Liver (tissue), 9 donors: ENCODE measurements around the gene CTXN1. TPM values are rescaled to one million over a fixed set of nuclear protein-coding genes. Genes with fewer than 3 reads are reported as not detected.

ENCODE experiments used
- DNase-seq: peaks from one replicate; pipeline ENCODE4 v3.0.0-alpha.2; 2017; ENCODE audit warnings: low spot score
- H3K27ac ChIP-seq, 2 donors: one replicate each; pipeline ENCODE4 v1.7.0; 2013; ENCODE audit warnings: inconsistent platforms in 2 of 2, low read length in 2 of 2, control low read depth in 1 of 2, low read depth in 1 of 2, mild to moderate bottlenecking in 1 of 2
- H3K27me3 ChIP-seq, 4 donors: one replicate each; pipeline versions ENCODE4 v1.6.1 to v1.7.0; 2013; ENCODE audit warnings: low read length in 3 of 4, inconsistent platforms in 1 of 4, mild to moderate bottlenecking in 1 of 4, moderate library complexity in 1 of 4; ENCODE audit not compliant: control insufficient read depth in 4 of 4, insufficient read depth in 4 of 4
- H3K36me3 ChIP-seq, 4 donors: one replicate each; pipeline versions ENCODE4 v1.6.1 to v1.7.0; 2013; ENCODE audit warnings: low read length in 3 of 4, mild to moderate bottlenecking in 3 of 4, low read depth in 1 of 4, moderate library complexity in 1 of 4; ENCODE audit not compliant: control insufficient read depth in 4 of 4, insufficient read depth in 3 of 4
- H3K4me1 ChIP-seq, 4 donors: one replicate each; pipeline versions ENCODE4 v1.6.1 to v1.7.0; 2013; ENCODE audit warnings: low read length in 3 of 4, mild to moderate bottlenecking in 3 of 4, moderate library complexity in 1 of 4; ENCODE audit not compliant: control insufficient read depth in 4 of 4, insufficient read depth in 4 of 4
- H3K4me3 ChIP-seq, 3 donors: one replicate each; pipeline versions ENCODE4 v1.6.1 to v1.7.0; 2013; ENCODE audit warnings: low read length in 3 of 3, control low read depth in 1 of 3, low read depth in 1 of 3, mild to moderate bottlenecking in 1 of 3
- H3K9ac ChIP-seq, 2 donors: one replicate each; pipeline ENCODE4 v1.7.0; 2013; ENCODE audit warnings: low read length in 2 of 2, mild to moderate bottlenecking in 2 of 2, moderate library complexity in 2 of 2, control low read depth in 1 of 2, low read depth in 1 of 2
- H3K9me3 ChIP-seq, 4 donors: one replicate each; pipeline versions ENCODE4 v1.6.1 to v1.7.0; 2013; ENCODE audit warnings: low read length in 3 of 4; ENCODE audit not compliant: control insufficient read depth in 4 of 4
- ATF3 ChIP-seq: IDR thresholded peaks from 2 replicates; pipeline ENCODE4 v1.6.1; 2016; ENCODE audit warnings: antibody characterized with exemption
- CTCF ChIP-seq: fragments of 150-350 bp; IDR thresholded peaks from 2 replicates; pipeline ENCODE4 v1.5.1; 2017; ENCODE audit warnings: improper control_type of control experiment, low read depth, low read length; ENCODE audit not compliant: missing input control
- EGR1 ChIP-seq, 2 donors: IDR thresholded peaks; 2 replicates each; pipeline ENCODE4 v1.6.1; 2016 to 2018; ENCODE audit warnings: antibody characterized with exemption in 2 of 2, low read depth in 2 of 2
- FOXA1 ChIP-seq: IDR thresholded peaks from 2 replicates; pipeline ENCODE4 v1.6.1; 2016; ENCODE audit warnings: antibody characterized with exemption
- FOXA2 ChIP-seq: IDR thresholded peaks from 2 replicates; pipeline ENCODE4 v1.6.1; 2016; ENCODE audit warnings: antibody characterized with exemption
- GABPA ChIP-seq, 2 donors: IDR thresholded peaks in 1 of 2; conservative IDR thresholded peaks in 1 of 2; 2 replicates each; pipeline ENCODE4 v1.6.1; 2016; ENCODE audit warnings: antibody characterized with exemption in 2 of 2, mild to moderate bottlenecking in 1 of 2, moderate library complexity in 1 of 2
- HNF4A ChIP-seq, 2 donors: conservative IDR thresholded peaks; 2 replicates each; pipeline ENCODE4 v1.6.1; 2016; ENCODE audit warnings: antibody characterized with exemption in 2 of 2, mild to moderate bottlenecking in 2 of 2
- HNF4G ChIP-seq: IDR thresholded peaks from 2 replicates; pipeline ENCODE4 v1.6.1; 2016; ENCODE audit warnings: antibody characterized with exemption
- MAX ChIP-seq: IDR thresholded peaks from 2 replicates; pipeline ENCODE4 v1.6.1; 2016; ENCODE audit warnings: antibody characterized with exemption
- NR2F2 ChIP-seq: IDR thresholded peaks from 2 replicates; pipeline ENCODE4 v1.6.1; 2016; ENCODE audit warnings: antibody characterized with exemption
- RAD21 ChIP-seq, 2 donors: IDR thresholded peaks; 2 replicates each; pipeline ENCODE4 v1.6.1; 2016; ENCODE audit warnings: antibody characterized with exemption in 2 of 2, mild to moderate bottlenecking in 2 of 2
- REST ChIP-seq: IDR thresholded peaks from 2 replicates; pipeline ENCODE4 v1.6.1; 2016; ENCODE audit warnings: antibody characterized with exemption, mild to moderate bottlenecking
- RXRA ChIP-seq, 2 donors: IDR thresholded peaks; 2 replicates each; pipeline ENCODE4 v1.6.1; 2017 to 2018; ENCODE audit warnings: antibody characterized with exemption in 2 of 2, mild to moderate bottlenecking in 1 of 2
- SP1 ChIP-seq: IDR thresholded peaks from 2 replicates; pipeline ENCODE4 v1.6.1; 2018; ENCODE audit warnings: antibody characterized with exemption, mild to moderate bottlenecking
- TAF1 ChIP-seq: conservative IDR thresholded peaks from 2 replicates; pipeline ENCODE4 v1.6.1; 2016; ENCODE audit warnings: antibody characterized with exemption, mild to moderate bottlenecking
- ZBTB33 ChIP-seq: IDR thresholded peaks from 2 replicates; pipeline ENCODE4 v1.6.1; 2016; ENCODE audit warnings: antibody characterized with exemption
- WGBS: extraction: QIAGEN DNeasy Blood & Tissue Kit; methylation state at CpG from one replicate; pipeline ENCODE4 v1.1.7; 2013; 5-methylcytosine and 5-hydroxymethylcytosine counted together
- polyA plus RNA-seq, 2 donors: library from polyadenylated mRNA; stranded (reverse) in 1 of 2; unstranded in 1 of 2; fragments of 200-250 nt in 1 of 2; fragments of >200 nt in 1 of 2; fragmentation: Nextera tagmentation in 1 of 2; extraction: Ambion mirVana in 1 of 2; gene quantifications; one replicate each; pipeline versions ENCODE4 v1.2.1 to v1.2.3, GENCODE V29; 2013 to 2015
- total RNA-seq, 2 donors: library from RNA; depleted of rRNA; stranded (reverse); fragments of >200 nt; gene quantifications; one replicate each; pipeline ENCODE4 v1.2.3, GENCODE V29; 2014
- donor health status: healthy.
- donor health status: healthy.
- donor health status: healthy.
- donor health status: healthy.
- donor health status: healthy.

CTXN1 gene
- total and polyA plus RNA-seq, 4 donors = 0.07 to 0.14 (median 0.08) TPM; not detected in 1

GRCh38 chr19:7923295-7924191 lies 2.4 kb downstream of the CTXN1 start:
- DNase-seq = no peak
- Histone ChIP-seq H3K4me1 (peaks cover 16 to 36% (median 25%) of the 10 kb centered on the region in 4 donors), H3K27me3 (no peaks in the 10 kb centered on the region), H3K4me3 (no peak overlapping the region), H3K9me3 (no peaks in the 10 kb centered on the region), H3K36me3 (peaks cover 0 to 12% (median 5%) of the 10 kb centered on the region in 4 donors), H3K27ac (no peak overlapping the region), H3K9ac (no peak overlapping the region)
- TF ChIP-seq RAD21 (IDR thresholded peaks at IDR 0.05) = no peak
- no peak for TF ChIP-seq FOXA1
- TF ChIP-seq GABPA (IDR thresholded peaks at IDR 0.05 in 1 of 2, conservative IDR thresholded peaks at IDR 0.05 in 1 of 2) = no peak
- no peak for TF ChIP-seq RXRA (IDR thresholded peaks at IDR 0.05)
- TF ChIP-seq HNF4G = no peak
- no peak for TF ChIP-seq EGR1 (IDR thresholded peaks at IDR 0.05; ENCODE audit: low read depth in 2 of 2)
- no peak for TF ChIP-seq SP1
- no peak for TF ChIP-seq FOXA2
- no peak for TF ChIP-seq NR2F2
- TF ChIP-seq HNF4A (conservative IDR thresholded peaks at IDR 0.05) = no peak
- TF ChIP-seq REST = no peak
- TF ChIP-seq MAX = no peak
- no peak for TF ChIP-seq CTCF
- no peak for TF ChIP-seq TAF1
- TF ChIP-seq ATF3 = no peak
- no peak for TF ChIP-seq ZBTB33
- 90% methylated on average over 31 of the region's 31 CpGs for WGBS
